HepG2 (cell line): Measurements from ENCODE around the gene OR6A2. TPM values are rescaled to one million over a fixed set of nuclear protein-coding genes. Genes with fewer than 3 reads are reported as not detected.

ENCODE experiments used
- ATAC-seq: fragments of 200-7000 bp; cut with Tn5 transposase; 3 replicates; pipeline ENCODE4 v1.9.1; 2020; ENCODE audit warnings: mild to moderate bottlenecking, moderate library complexity
- BruUV-seq: library from RNA; stranded (reverse); fragments of 400-500 nt; replicated peaks from 2 replicates; lab custom pipeline; 2021; lab: Mats Ljungman, UMichigan
- CTCF ChIA-PET: fragments of 300-600 bp; formaldehyde crosslinking; extraction: SDS; loops from one replicate; lab custom pipeline; 2021; ENCODE audit warnings: low total read pairs, inconsistent platforms, low intra/inter-chr PET ratio; lab: Yijun Ruan, JAX
- POLR2A ChIA-PET: fragments of 350-600 bp; sonication (Branson Sonifier 250); formaldehyde crosslinking; loops from one replicate; lab custom pipeline; 2020; ENCODE audit warnings: antibody characterized with exemption, inconsistent platforms; lab: Yijun Ruan, JAX
- DNase-seq: peaks from one replicate; pipeline ENCODE4 v3.0.0-alpha.2; 2015; ENCODE audit warnings: low spot score
- FAIRE-seq: peaks from 3 replicates; lab custom pipeline; 2011; peaks lifted over from hg19 to GRCh38; lab: Jason Lieb, UNC
- H2AFZ ChIP-seq: one replicate; pipeline ENCODE4 v1.6.1; 2011; ENCODE audit warnings: low read length, inconsistent platforms
- H3K27ac ChIP-seq: fragments of 300-600 bp; 3 replicates; pipeline ENCODE4 v1.8.0; 2011; ENCODE audit warnings: mixed run types, mild to moderate bottlenecking, mixed read lengths, low read length, inconsistent platforms; ENCODE audit not compliant: insufficient read depth; ENCODE audit errors: extremely low read length
- H3K27me3 ChIP-seq, 2 experiments: fragments of 200-600 bp in 1 of 2; 2 replicates in 1 of 2; 3 replicates in 1 of 2; pipeline versions ENCODE4 v1.6.0 to v1.8.0; 2011; ENCODE audit warnings: low read length in 2 of 2, mild to moderate bottlenecking in 2 of 2, moderate library complexity in 2 of 2, inconsistent platforms in 1 of 2; ENCODE audit not compliant: insufficient read depth in 2 of 2, control insufficient read depth in 1 of 2
- H3K36me3 ChIP-seq, 2 experiments: fragments of 200-600 bp in 1 of 2; replicated peaks in 1 of 2; 2 replicates in 1 of 2; 3 replicates in 1 of 2; pipeline versions ENCODE4 v1.5.1 to v1.8.0; 2011; ENCODE audit warnings: low read length in 2 of 2, inconsistent platforms in 1 of 2; ENCODE audit not compliant: insufficient read depth in 2 of 2, control insufficient read depth in 1 of 2
- H3K4me1 ChIP-seq: 2 replicates; pipeline ENCODE4 v1.5.1; 2012; ENCODE audit warnings: low read length, inconsistent platforms; ENCODE audit not compliant: insufficient read depth
- H3K4me2 ChIP-seq: 2 replicates; pipeline ENCODE4 v1.6.0; 2011; ENCODE audit warnings: low read depth, low read length, inconsistent platforms
- H3K4me3 ChIP-seq, 3 experiments: fragments of 200-600 bp in 1 of 3; sonication (generic), shearing (Covaris generic) in 1 of 3; replicated peaks in 1 of 3; 2 replicates each; pipeline ENCODE4 v1.5.1; 2011 to 2016; ENCODE audit warnings: low read length in 3 of 3, inconsistent platforms in 2 of 3, low read depth in 2 of 3, mild to moderate bottlenecking in 2 of 3, control low read depth in 1 of 3, mixed read lengths in 1 of 3; ENCODE audit not compliant: insufficient read depth in 1 of 3
- H3K79me2 ChIP-seq: one replicate; pipeline ENCODE4 v1.6.1; 2011; ENCODE audit warnings: low read length, inconsistent platforms; ENCODE audit not compliant: insufficient read depth
- H3K9ac ChIP-seq: 2 replicates; pipeline ENCODE4 v1.6.0; 2011; ENCODE audit warnings: mild to moderate bottlenecking, low read depth, low read length, inconsistent platforms; ENCODE audit not compliant: insufficient read depth
- H3K9me3 ChIP-seq: 2 replicates; pipeline ENCODE4 v1.5.1; 2012; ENCODE audit warnings: mild to moderate bottlenecking, low read length
- H4K20me1 ChIP-seq: 2 replicates; pipeline ENCODE4 v1.6.0; 2011; ENCODE audit warnings: inconsistent platforms, mild to moderate bottlenecking, low read length, moderate library complexity; ENCODE audit not compliant: insufficient read depth
- MAFF ChIP-seq: IDR thresholded peaks from 2 replicates; pipeline ENCODE4 v1.6.1; 2011; ENCODE audit warnings: low read depth, low read length, improper control_type of control experiment
- RORA ChIP-seq: sonication (generic); formaldehyde crosslinking; IDR thresholded peaks from 2 replicates; pipeline ENCODE4 v1.5.0; 2020; ENCODE audit warnings: mild to moderate bottlenecking, missing genetic modification reagents, moderate library complexity
- THYN1 ChIP-seq: sonication (generic); formaldehyde crosslinking; IDR thresholded peaks from 2 replicates; pipeline ENCODE4 v1.8.1; 2023; ENCODE audit warnings: low read depth, mild to moderate bottlenecking, moderate library complexity, missing genetic modification reagents, borderline replicate concordance
- ZNF256 ChIP-seq: sonication (generic); formaldehyde crosslinking; conservative IDR thresholded peaks from 2 replicates; pipeline ENCODE4 v1.4.0; 2020; ENCODE audit warnings: missing genetic modification reagents
- ZNF335 ChIP-seq: sonication (generic); formaldehyde crosslinking; IDR thresholded peaks from 2 replicates; pipeline ENCODE4 v1.4.0; 2020; ENCODE audit warnings: missing genetic modification reagents
- WGBS: methylation state at CpG from one replicate; pipeline ENCODE4 v1.1.6; 2017; ENCODE audit warnings: low lambda C conversion rate; 5-methylcytosine and 5-hydroxymethylcytosine counted together
- in situ Hi-C: cut with HindIII; loops from 2 replicates; pipeline ENCODE4 v1.10.0; 2017; ENCODE audit warnings: low pct_unique_long_range_greater_than_20kb; ENCODE audit not compliant: extremely low pct_ligation_motif_present
- intact Hi-C: fragments of 100-400 bp; cut with micrococcal nuclease; formaldehyde crosslinking; loops from one replicate; pipeline ENCODE4 v1.10.0; 2022; ENCODE audit not compliant: unreplicated experiment
- polyA plus RNA-seq, 8 experiments: library from polyadenylated mRNA; depleted of rRNA in 3 of 8; stranded (reverse) in 7 of 8; unstranded in 1 of 8; fragments of >200 nt; fragmentation: Illumina TruSeq in 4 of 8; extraction: Trizol in 4 of 8; gene quantifications; 2 replicates each; pipeline versions ENCODE4 v1.2.1 to v1.2.3, GENCODE V29; 2011 to 2016; ENCODE audit warnings: low read depth in 4 of 8, missing spikeins in 1 of 8, mixed read lengths in 1 of 8; ENCODE audit not compliant: insufficient read depth in 1 of 8
- total RNA-seq, 5 experiments: library from RNA; depleted of rRNA; stranded (reverse); fragments of >200 nt; fragmentation: Illumina TruSeq; extraction: Trizol; gene quantifications; 2 replicates each; pipeline ENCODE4 v1.2.3, GENCODE V29; 2016; ENCODE audit warnings: low read depth in 1 of 5
- TF ChIP-seq, protein P1 (sequence below): IDR thresholded peaks from 2 replicates; pipeline ENCODE4 v1.6.1; 2018; ENCODE audit warnings: missing genetic modification reagents, mild to moderate bottlenecking, missing compliant biosample characterization

Gene OR6A2
- total and polyA plus RNA-seq, 2 of the 13 experiments (the other 11 are each of a cell fraction or from before 2014, with no cell fraction given), result not detected

DNA sequence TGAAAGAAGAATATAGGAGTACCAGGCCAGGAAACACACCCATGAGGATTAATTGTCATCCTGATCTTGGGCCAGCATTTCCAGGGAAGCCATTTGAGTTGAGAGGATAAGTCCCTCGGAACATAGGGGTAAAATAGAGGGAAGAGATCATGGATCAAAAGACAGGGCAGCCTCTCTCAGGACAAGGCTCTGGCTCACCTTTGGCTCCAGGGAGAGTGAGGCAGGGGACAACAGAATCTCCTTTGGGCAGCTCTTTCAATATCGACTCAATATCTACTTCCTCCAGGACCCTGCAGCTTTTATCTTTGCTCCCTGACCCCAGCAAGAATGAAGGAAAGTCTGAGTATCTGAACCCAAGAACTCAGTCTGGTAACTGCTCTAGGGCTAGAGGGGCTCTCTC is 16.8 kb downstream of the OR6A2 start, which contains the start of gene OR2AG1:
TSS of gene OR2AG1 (plus strand) at position 301 of the 400 bp plus-strand sequence. CDS start 2,018 bp downstream, outside the sequence.
- no peaks in the 10 kb centered on the region for H3K9me3 ChIP-seq
- in situ Hi-C loops, result no loop called here
- ChIA-PET POLR2A (no interaction called here), CTCF (no interaction called here)
- FAIRE-seq (no peak), ATAC-seq (no peak), DNase-seq (no peak)
- intact Hi-C loops, result no loop called here
- no peak within 1 kb of the TSS for H3K4me2 ChIP-seq
- H3K4me3 ChIP-seq, result no peak within 1 kb of the TSS
- no peaks in the 10 kb centered on the region for H3K27me3 ChIP-seq
- H3K9ac ChIP-seq, result no peak within 1 kb of the TSS
- no peaks in the 10 kb centered on the region for H3K4me1 ChIP-seq
- no TSS peak for BruUV-seq
- 0% methylated on average over 2 of the region's 2 CpGs for WGBS
- no peak for TF ChIP-seq MAFF
- no peak for TF ChIP-seq THYN1
- TF ChIP-seq, protein P1, sequence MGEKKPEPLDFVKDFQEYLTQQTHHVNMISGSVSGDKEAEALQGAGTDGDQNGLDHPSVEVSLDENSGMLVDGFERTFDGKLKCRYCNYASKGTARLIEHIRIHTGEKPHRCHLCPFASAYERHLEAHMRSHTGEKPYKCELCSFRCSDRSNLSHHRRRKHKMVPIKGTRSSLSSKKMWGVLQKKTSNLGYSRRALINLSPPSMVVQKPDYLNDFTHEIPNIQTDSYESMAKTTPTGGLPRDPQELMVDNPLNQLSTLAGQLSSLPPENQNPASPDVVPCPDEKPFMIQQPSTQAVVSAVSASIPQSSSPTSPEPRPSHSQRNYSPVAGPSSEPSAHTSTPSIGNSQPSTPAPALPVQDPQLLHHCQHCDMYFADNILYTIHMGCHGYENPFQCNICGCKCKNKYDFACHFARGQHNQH (CRISPR knock-in tag), result no peak
- TF ChIP-seq ZNF256 (CRISPR knock-in tag), result no peak
- TF ChIP-seq ZNF335, result no peak
- TF ChIP-seq, all 625 proteins: peak for 0
- Histone ChIP-seq H3K27ac (no peak within 1 kb of the TSS), H2AFZ (no peak within 1 kb of the TSS), H4K20me1 (no peaks in the 10 kb centered on the region), H3K36me3 (no peaks in the 10 kb centered on the region), H3K79me2 (no peaks in the 10 kb centered on the region)

DNA sequence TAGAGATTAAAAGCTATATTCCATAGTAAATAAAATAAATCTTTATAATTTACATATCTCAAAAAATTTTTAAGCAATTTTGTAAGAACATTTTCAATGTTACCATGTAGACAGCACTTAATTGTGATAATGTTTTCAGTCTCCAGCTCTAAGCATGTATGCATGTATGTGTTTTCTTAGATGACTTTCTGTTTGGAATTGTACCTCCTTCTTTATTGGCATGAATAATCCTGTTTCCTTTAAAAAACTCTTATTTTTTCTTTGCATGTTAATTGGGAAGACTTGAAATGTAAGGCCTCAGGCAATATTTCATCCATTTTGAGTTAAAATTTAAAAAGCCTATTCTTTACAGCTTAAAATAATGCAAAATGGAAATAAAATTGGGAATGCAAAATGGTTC is 18.7 kb downstream of the OR6A2 start:
- H3K4me1 ChIP-seq, result no peaks in the 10 kb centered on the region
- FAIRE-seq, result no peak
- TF ChIP-seq RORA, result no peak
- in situ Hi-C loops, result no loop called here
- H4K20me1 ChIP-seq, result no peaks in the 10 kb centered on the region
- no peak for DNase-seq
- no peaks in the 10 kb centered on the region for H3K27me3 ChIP-seq
- H3K27ac ChIP-seq, result no peak overlapping the region
- no peak for ATAC-seq
- H3K79me2 ChIP-seq, result no peaks in the 10 kb centered on the region
- ChIA-PET CTCF (no interaction called here), POLR2A (no interaction called here)
- H2AFZ ChIP-seq, result no peak overlapping the region
- H3K4me3 ChIP-seq, result no peak overlapping the region
- H3K36me3 ChIP-seq, result no peaks in the 10 kb centered on the region
- H3K9ac ChIP-seq, result no peak overlapping the region
- BruUV-seq, result no TSS peak
- no peak overlapping the region for H3K4me2 ChIP-seq
- intact Hi-C loops, result no loop called here
- H3K9me3 ChIP-seq, result no peaks in the 10 kb centered on the region
